Glutamatergic neuron (in vitro differentiated cells): ENCODE measurements around the gene PACRG. TPM values are rescaled to one million over a fixed set of nuclear protein-coding genes. Genes with fewer than 3 reads are reported as not detected.

ENCODE experiments used
- DNase-seq: peaks from one replicate; pipeline ENCODE4 v3.0.0; 2022
- H3K27ac Mint-ChIP-seq: one replicate; pipeline ENCODE4 v1.8.0; 2020; ENCODE audit warnings: mild to moderate bottlenecking, mixed read lengths, inconsistent platforms; ENCODE audit not compliant: unreplicated experiment
- H3K27me3 Mint-ChIP-seq: one replicate; pipeline ENCODE4 v1.8.0; 2020; ENCODE audit warnings: mild to moderate bottlenecking, moderate library complexity, mixed read lengths, inconsistent platforms; ENCODE audit not compliant: unreplicated experiment
- H3K36me3 Mint-ChIP-seq: one replicate; pipeline ENCODE4 v1.8.0; 2020; ENCODE audit warnings: mild to moderate bottlenecking, mixed read lengths, inconsistent platforms; ENCODE audit not compliant: unreplicated experiment
- H3K4me1 Mint-ChIP-seq: one replicate; pipeline ENCODE4 v1.8.0; 2020; ENCODE audit warnings: mild to moderate bottlenecking, low read depth, mixed read lengths, inconsistent platforms; ENCODE audit not compliant: unreplicated experiment
- H3K4me3 Mint-ChIP-seq: one replicate; pipeline ENCODE4 v1.8.0; 2020; ENCODE audit warnings: mild to moderate bottlenecking, mixed read lengths, inconsistent platforms; ENCODE audit not compliant: unreplicated experiment
- H3K9me3 Mint-ChIP-seq: one replicate; pipeline ENCODE4 v1.8.0; 2020; ENCODE audit warnings: mild to moderate bottlenecking, moderate library complexity, mixed read lengths, inconsistent platforms; ENCODE audit not compliant: unreplicated experiment
- CTCF ChIP-seq: fragments of 200-600 bp; sonication (generic); IDR thresholded peaks from one replicate; pipeline ENCODE4 v1.5.0; 2021; ENCODE audit not compliant: partially characterized antibody, unreplicated experiment
- total RNA-seq: library from RNA; stranded (reverse); fragmentation: NEBNext Ultra II Directional; extraction: Animal tissue kit (Norgen Biotek cat#: 25700); gene quantifications from one replicate; pipeline ENCODE4 v1.2.1, GENCODE V29; 2021; ENCODE audit not compliant: unreplicated experiment

PACRG gene
- total RNA-seq, 1 donor from 2014 or later: not detected

DNA sequence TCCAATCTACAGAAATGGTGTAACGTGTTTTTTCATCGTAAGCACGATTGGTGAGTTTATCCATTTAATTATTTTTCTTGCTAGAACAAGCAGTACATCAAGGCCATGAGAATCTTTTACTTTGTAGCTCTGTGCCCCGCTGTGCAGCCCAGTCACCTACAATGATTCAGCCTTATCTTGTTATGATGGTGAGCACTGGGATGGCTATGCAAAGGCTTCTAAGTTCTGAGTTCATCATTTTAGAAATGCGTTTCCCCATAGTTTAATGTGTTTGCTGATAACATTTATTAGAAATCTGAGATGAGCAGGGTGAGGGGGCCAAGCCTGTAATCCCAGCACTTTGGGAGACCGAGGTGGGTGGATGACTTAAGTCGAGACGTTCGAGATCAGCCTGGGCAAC, 575.0 kb downstream of the PACRG start:
- no peaks in the 10 kb centered on the region for H3K36me3 Mint-ChIP-seq
- H3K4me3 Mint-ChIP-seq: no peak overlapping the region
- no peak for TF ChIP-seq CTCF

DNA sequence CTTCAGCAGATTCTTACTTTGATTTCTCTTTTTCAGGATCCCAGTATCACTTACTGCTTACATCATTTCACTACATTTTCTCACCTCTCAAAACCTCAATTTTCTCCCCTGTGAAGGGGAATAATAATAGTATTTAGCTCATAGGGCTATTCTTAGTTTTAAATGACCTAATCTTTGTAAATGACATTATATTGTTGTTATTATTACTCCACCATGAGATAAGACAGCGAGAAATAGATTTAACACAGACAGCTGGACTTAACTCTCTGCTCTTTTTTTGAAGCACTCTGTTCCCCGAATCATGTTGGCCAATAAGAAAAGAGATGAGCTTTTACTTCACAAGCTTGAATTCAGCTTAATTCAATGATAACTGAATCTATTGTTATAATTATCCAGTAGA, 578.2 kb downstream of the PACRG start:
- H3K27ac Mint-ChIP-seq: no peak overlapping the region
- TF ChIP-seq CTCF: no peak
- no peak for DNase-seq
- peaks cover 2% of the 10 kb centered on the region for H3K9me3 Mint-ChIP-seq
- no peak overlapping the region for H3K4me3 Mint-ChIP-seq
- H3K27me3 Mint-ChIP-seq: no peaks in the 10 kb centered on the region
- H3K4me1 Mint-ChIP-seq: peaks cover 3% of the 10 kb centered on the region
- H3K36me3 Mint-ChIP-seq: no peaks in the 10 kb centered on the region

More for the DNA sequence above, 575.0 kb downstream of the PACRG start:
- no peak for DNase-seq
- Mint-ChIP-seq H3K9me3 (peaks cover 2% of the 10 kb centered on the region), H3K4me1 (no peaks in the 10 kb centered on the region), H3K27me3 (no peaks in the 10 kb centered on the region), H3K27ac (no peak overlapping the region)

DNA sequence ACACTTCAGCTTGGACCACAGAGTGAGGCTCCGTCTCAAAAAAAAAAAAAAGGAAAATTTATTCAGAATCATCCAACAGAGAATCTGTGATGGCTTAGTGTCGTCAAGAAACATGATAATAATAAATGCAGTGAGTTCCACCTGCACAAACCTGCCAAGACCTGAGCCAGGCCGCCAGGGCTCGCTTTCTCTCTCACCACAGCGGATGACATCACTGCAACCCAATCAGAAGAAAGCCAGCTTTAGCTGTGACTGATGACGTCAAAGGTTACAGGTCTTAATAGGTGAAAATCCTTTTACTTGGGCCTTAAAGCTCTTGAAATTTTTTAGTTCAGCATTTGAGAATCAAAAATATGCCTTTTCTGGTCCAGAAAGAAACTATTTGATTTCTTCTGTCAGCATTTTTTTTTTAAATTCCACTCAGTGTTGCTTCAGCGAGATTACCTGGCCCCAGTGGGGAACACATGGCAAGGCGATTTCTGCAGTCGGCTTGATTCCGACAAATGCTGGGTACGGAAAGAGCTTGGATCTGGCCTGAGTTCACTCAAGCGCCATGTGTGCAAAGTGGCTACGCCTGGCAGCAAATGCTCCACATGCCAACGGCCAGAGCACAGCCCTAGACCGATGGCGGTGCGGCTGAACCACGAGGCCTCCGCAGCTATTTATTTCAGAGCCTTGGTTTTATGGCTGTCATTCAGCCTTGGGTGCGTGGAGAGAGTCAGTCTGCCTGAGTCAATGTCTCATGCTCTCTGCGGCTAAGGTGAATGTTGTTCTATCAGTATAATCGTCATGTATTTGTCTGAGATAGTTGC, 581.1 kb downstream of the PACRG start:
- no peak for TF ChIP-seq CTCF
- H3K4me3 Mint-ChIP-seq: no peak overlapping the region
- H3K27me3 Mint-ChIP-seq: no peaks in the 10 kb centered on the region
- no peak for DNase-seq
- H3K4me1 Mint-ChIP-seq: peaks cover 3% of the 10 kb centered on the region
- H3K27ac Mint-ChIP-seq: no peak overlapping the region
- H3K9me3 Mint-ChIP-seq: no peaks in the 10 kb centered on the region
- no peaks in the 10 kb centered on the region for H3K36me3 Mint-ChIP-seq

DNA sequence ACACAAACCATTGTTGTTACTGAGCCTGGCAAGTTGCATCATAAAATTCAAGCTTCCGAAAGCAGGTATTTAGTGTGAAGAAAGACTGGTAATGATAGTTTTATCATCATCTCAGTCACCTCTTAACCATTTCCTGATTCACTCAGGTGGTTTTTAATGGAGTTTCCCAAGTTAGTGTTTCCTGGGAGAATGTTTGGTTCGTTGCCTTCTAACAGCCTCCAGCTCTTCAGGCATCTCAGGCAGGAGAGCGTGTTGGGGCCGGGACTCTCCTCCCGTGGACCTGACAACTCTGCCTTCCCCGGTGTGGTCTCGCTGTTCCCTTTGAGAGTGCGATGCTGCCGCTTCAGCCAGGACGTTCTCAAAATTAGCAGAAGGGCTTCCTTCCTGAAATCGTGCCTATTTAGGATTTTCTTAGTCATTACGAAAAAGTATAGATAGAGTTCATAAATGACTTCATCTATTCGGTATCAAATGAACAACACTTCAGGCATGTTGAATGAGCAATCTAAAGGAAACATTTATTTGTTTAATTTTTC, 581.8 kb downstream of the PACRG start:
- peaks cover 5% of the 10 kb centered on the region for H3K4me1 Mint-ChIP-seq
- H3K36me3 Mint-ChIP-seq: no peaks in the 10 kb centered on the region
- no peak for TF ChIP-seq CTCF
- H3K27me3 Mint-ChIP-seq: no peaks in the 10 kb centered on the region
- no peaks in the 10 kb centered on the region for H3K9me3 Mint-ChIP-seq
- no peak for DNase-seq
- H3K27ac Mint-ChIP-seq: no peak overlapping the region
- no peak overlapping the region for H3K4me3 Mint-ChIP-seq
